Heart right ventricle (tissue), 16 donors: ENCODE measurements around the gene UNC79. TPM values are rescaled to one million over a fixed set of nuclear protein-coding genes. Genes with fewer than 3 reads are reported as not detected.

Source experiments
- ATAC-seq, 8 donors: fragments of 200-7000 bp; cut with Tn5 transposase; one replicate each; pipeline ENCODE4 v1.9.1; 2020; ENCODE audit warnings: mild to moderate bottlenecking in 8 of 8, moderate library complexity in 8 of 8, moderate number of reproducible peaks in 1 of 8
- DNase-seq, 2 donors: peaks; one replicate each; pipeline ENCODE4 v3.0.0-alpha.2; 2020
- H3K27ac ChIP-seq, 10 donors: fragments of 200-600 bp; sonication (generic) in 2 of 10; one replicate each; pipeline versions ENCODE4 v1.5.0 to v1.8.0; 2020 to 2022; ENCODE audit warnings: mild to moderate bottlenecking in 3 of 10
- H3K27me3 ChIP-seq, 7 donors: fragments of 200-600 bp; one replicate each; pipeline ENCODE4 v1.8.0; 2021 to 2022; ENCODE audit warnings: mild to moderate bottlenecking in 2 of 7
- H3K36me3 ChIP-seq, 9 donors: fragments of 200-600 bp; sonication (generic) in 1 of 9; one replicate each; pipeline versions ENCODE4 v1.5.0 to v1.8.0; 2020 to 2022; ENCODE audit warnings: mild to moderate bottlenecking in 2 of 9
- H3K4me1 ChIP-seq, 9 donors: fragments of 200-600 bp; sonication (generic) in 1 of 9; one replicate each; pipeline versions ENCODE4 v1.5.0 to v1.8.0; 2020 to 2022; ENCODE audit warnings: mild to moderate bottlenecking in 4 of 9
- H3K4me3 ChIP-seq, 10 donors: fragments of 200-600 bp; sonication (generic) in 2 of 10; one replicate each; pipeline versions ENCODE4 v1.5.0 to v1.8.0; 2020 to 2022; ENCODE audit warnings: mild to moderate bottlenecking in 7 of 10, moderate library complexity in 2 of 10
- H3K9me3 ChIP-seq, 11 donors: fragments of 200-600 bp in 10 of 11; sonication (generic) in 2 of 11; one replicate each; pipeline versions ENCODE4 v1.5.0 to v1.8.0; 2013 to 2022; ENCODE audit warnings: mild to moderate bottlenecking in 2 of 11, control low read depth in 1 of 11, moderate library complexity in 1 of 11
- WGBS, 2 donors: extraction: QIAGEN DNeasy Blood & Tissue Kit; methylation state at CpG; one replicate each; pipeline ENCODE4 v1.1.7; 2013; ENCODE audit warnings: inconsistent platforms in 1 of 2; 5-methylcytosine and 5-hydroxymethylcytosine counted together
- intact Hi-C, 10 donors: fragments of 100-400 bp; cut with DNase I; formaldehyde crosslinking; loops; one replicate each; pipeline versions ENCODE4 v1.11.1 to v1.14.2; 2022
- polyA plus RNA-seq, 2 donors: library from polyadenylated mRNA; stranded (reverse); fragments of 200-250 nt; gene quantifications; one replicate each; pipeline ENCODE4 v1.2.3, GENCODE V29; 2013
- total RNA-seq, 10 donors: library from RNA; stranded (reverse); fragmentation: NEBNext Ultra II Directional in 3 of 10; extraction: Animal tissue kit (Norgen Biotek cat#: 25700) in 3 of 10; gene quantifications; one replicate each; pipeline versions ENCODE4 v1.2.1 to v1.2.4, GENCODE V29; 2021 to 2023
- TF ChIP-seq, protein P1 (sequence below), 9 donors: fragments of 200-600 bp; sonication (generic) in 2 of 9; IDR thresholded peaks; one replicate each; pipeline versions ENCODE4 v1.5.0 to v1.8.0; 2021 to 2022; ENCODE audit warnings: antibody characterized with exemption in 9 of 9, mild to moderate bottlenecking in 5 of 9, moderate library complexity in 1 of 9
- donor health status: Arrhythmogenic right ventricular cardiomyopathy.
- donor health status: ischemic (EF 13 %, LVEDD 7.1; RV severe dilation, severe dysfunction).
- donor health status: healthy with polysubstance abuse.
- donor health status: DM: no; HTN: yes; CAD: no.
- donor health status: DM: no; HTN: no; CAD: no.
- donor health status: ischemic (EF 25% LVEDD 6.9; RV normal size, moderate dysfunction).
- donor health status: ischemic (EF 25% LVEDD 5.7; RV mildly dilated, moderate dysfunction).
- donor health status: healthy.
- donor health status: DM: yes; HTN: yes; CAD: no.
- donor health status: Ischemic cardiomyopathy.
- donor health status: ischemic (EF 35%, LVEDD 5.7; RV mildly dilated, moderate dysfunction).
- donor health status: nonischemic (EF 11% LVEDD 7.7; RV severe dilation, severe dysfunction).
- donor health status: DM: yes; HTN: yes; CAD: no.
- donor health status: PGD.
- donor health status: ischemic (EF 29% LVEDD 5.4; RV normal size, mild dysfunction).
- donor health status: nonischemic (EF 23%, LVEDD 6.1; RV moderate dilation, normal function).

UNC79 gene
- total and polyA plus RNA-seq, 12 donors, result 0.01 to 0.89 (median 0.40) TPM

DNA sequence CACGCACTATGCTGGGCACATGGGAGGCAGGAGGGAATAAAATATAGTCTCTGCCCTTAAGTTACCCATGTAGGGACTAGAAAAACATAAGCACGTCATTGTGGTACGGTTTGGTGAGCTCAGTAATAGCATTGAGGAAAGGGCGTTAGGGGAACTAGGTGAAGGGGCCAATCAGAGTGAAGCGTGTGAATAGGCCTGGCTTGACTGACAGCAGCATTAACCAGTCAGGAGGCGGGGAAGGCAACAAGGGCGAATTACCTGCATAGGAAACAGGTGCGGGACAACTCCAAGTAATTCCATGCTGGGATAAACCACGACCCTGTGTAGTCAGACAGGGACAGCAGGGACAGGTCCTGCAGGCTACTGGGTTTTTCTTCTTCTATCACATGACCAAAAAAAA, 107.7 kb downstream of the UNC79 start:
- peaks cover 0 to 6% (median 0%) of the 10 kb centered on the region in 7 donors for H3K27me3 ChIP-seq
- H3K36me3 ChIP-seq, result no peaks in the 10 kb centered on the region
- no peak for DNase-seq
- H3K9me3 ChIP-seq, result no peaks in the 10 kb centered on the region
- TF ChIP-seq, protein P1, sequence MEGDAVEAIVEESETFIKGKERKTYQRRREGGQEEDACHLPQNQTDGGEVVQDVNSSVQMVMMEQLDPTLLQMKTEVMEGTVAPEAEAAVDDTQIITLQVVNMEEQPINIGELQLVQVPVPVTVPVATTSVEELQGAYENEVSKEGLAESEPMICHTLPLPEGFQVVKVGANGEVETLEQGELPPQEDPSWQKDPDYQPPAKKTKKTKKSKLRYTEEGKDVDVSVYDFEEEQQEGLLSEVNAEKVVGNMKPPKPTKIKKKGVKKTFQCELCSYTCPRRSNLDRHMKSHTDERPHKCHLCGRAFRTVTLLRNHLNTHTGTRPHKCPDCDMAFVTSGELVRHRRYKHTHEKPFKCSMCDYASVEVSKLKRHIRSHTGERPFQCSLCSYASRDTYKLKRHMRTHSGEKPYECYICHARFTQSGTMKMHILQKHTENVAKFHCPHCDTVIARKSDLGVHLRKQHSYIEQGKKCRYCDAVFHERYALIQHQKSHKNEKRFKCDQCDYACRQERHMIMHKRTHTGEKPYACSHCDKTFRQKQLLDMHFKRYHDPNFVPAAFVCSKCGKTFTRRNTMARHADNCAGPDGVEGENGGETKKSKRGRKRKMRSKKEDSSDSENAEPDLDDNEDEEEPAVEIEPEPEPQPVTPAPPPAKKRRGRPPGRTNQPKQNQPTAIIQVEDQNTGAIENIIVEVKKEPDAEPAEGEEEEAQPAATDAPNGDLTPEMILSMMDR (IDR thresholded peaks at IDR 0.05), result no peak
- H3K4me1 ChIP-seq, result peaks cover 0 to 10% (median 0%) of the 10 kb centered on the region in 9 donors
- H3K4me3 ChIP-seq, result no peak overlapping the region
- ATAC-seq, result no peak
- no peak overlapping the region for H3K27ac ChIP-seq
- intact Hi-C loops, result loop anchor here in 1 of 10 donors (10.0 kb wide), 1 partner anchor 304 kb away; no protein-coding TSS in a partner anchor
- WGBS, 2 donors, result 91 to 94% methylated on average over 9 of the region's 9 CpGs

DNA sequence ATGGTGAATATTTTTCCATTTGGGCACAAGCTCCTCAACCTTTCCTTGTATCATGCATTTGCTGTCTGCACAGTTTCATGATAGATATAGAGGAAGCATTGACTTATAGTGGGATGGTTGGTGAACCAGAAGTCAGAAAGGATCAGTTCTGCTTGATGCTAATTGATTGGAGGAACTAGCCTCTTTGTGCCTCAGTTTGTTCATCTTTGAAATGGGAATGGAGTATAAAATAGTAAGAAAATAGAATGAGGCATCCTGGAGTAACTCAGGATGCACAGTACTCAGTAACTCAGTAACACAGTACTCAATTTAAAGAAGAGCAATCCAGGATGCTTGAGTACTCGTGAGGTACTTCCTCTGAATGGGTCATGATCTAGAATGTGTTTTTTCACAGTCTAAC, 109.5 kb downstream of the UNC79 start:
- Histone ChIP-seq H3K36me3 (no peaks in the 10 kb centered on the region), H3K4me1 (peaks cover 0 to 10% (median 4%) of the 10 kb centered on the region in 9 donors), H3K27ac (no peak overlapping the region), H3K9me3 (no peaks in the 10 kb centered on the region), H3K4me3 (no peak overlapping the region), H3K27me3 (peaks cover 0 to 8% (median 0%) of the 10 kb centered on the region in 7 donors)
- intact Hi-C loops, result no loop called here
- ATAC-seq (no peak), DNase-seq (no peak)
- TF ChIP-seq, protein P1 (IDR thresholded peaks at IDR 0.05), result no peak
- 36 to 37% methylated on average over 1 of the region's 1 CpG for WGBS, 2 donors

DNA sequence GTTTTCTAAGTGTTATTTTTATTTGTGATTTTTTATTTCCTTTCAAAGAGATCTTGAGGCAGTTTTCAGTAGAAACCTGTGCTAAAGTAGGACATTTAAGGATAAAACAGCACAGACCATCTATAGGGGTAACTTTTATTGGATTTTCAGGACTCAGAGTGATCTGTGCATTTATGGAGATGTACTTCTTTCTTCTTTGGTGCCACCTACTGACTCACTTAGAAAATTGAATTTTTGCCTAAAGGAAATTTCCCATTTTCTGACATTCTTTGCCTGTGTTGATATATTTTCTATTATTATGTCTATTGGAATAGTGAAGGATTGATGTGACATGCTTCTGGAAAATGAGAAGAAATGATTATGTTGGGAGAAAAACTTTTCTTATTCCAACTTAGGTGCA, 113.0 kb downstream of the UNC79 start:
- H3K27me3 ChIP-seq, result peaks cover 0 to 10% (median 0%) of the 10 kb centered on the region in 7 donors
- DNase-seq (no peak), ATAC-seq (no peak)
- H3K4me3 ChIP-seq, result no peak overlapping the region
- intact Hi-C loops, result no loop called here
- H3K4me1 ChIP-seq, result peaks cover 0 to 10% (median 4%) of the 10 kb centered on the region in 9 donors
- no peaks in the 10 kb centered on the region for H3K36me3 ChIP-seq
- H3K9me3 ChIP-seq, result no peaks in the 10 kb centered on the region
- TF ChIP-seq, protein P1 (IDR thresholded peaks at IDR 0.05), result peak in 5 of 9 donors; percentile 31 to 59 (median 44)
- no peak overlapping the region for H3K27ac ChIP-seq

DNA sequence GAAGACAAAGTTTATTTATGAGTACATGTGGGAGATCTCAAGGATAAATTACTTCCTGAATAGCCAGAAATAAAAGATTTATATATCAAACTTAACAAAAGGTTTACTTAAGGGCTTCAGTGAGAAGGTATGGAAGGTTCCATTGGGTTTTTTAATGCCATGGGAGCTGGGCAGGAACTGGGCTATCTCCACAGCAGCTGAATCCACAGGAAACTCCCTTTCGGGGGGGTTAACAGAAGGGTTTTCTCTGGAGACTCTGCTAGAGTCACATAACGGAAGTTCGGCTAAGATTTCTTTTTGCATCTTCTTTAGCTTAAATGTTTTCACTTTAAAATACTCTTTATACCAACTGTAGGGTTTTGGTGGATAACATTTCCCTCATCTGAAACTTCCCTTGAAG, 113.5 kb downstream of the UNC79 start:
- Histone ChIP-seq H3K27me3 (peaks cover 0 to 10% (median 0%) of the 10 kb centered on the region in 7 donors), H3K4me1 (peaks cover 0 to 10% (median 4%) of the 10 kb centered on the region in 9 donors), H3K27ac (no peak overlapping the region), H3K4me3 (no peak overlapping the region), H3K9me3 (no peaks in the 10 kb centered on the region), H3K36me3 (no peaks in the 10 kb centered on the region)
- peak in 1 of 2 donors; percentile 7 for DNase-seq
- intact Hi-C loops, result no loop called here
- WGBS, 2 donors, result 27 to 43% methylated on average over 3 of the region's 3 CpGs
- TF ChIP-seq, protein P1 (IDR thresholded peaks at IDR 0.05), result no peak
- peak in 1 of 8 donors; percentile 57 for ATAC-seq
